Measurements from ENCODE around the gene NCCRP1. TPM values are rescaled to one million over a fixed set of nuclear protein-coding genes. Genes with fewer than 3 reads are reported as not detected.
"Not testable (repeated sequence)": the region's sequence is repeated elsewhere in the genome, so short reads cannot be mapped to it uniquely, and the experiment has no call there.

The NCCRP1 gene
- polyA plus RNA-seq, 1 experiment = 0.04 TPM

- no peak for DNase-seq (ENCODE audit: low read depth)
- TF ChIP-seq CTCF (IDR thresholded peaks at IDR 0.05; ENCODE audit: insufficient read depth, low read depth, low read length) = no peak
- POLR2A ChIA-PET = no interaction called here
Observed at GRCh38 chr19:39217094-39217493, 20.3 kb downstream of the NCCRP1 start.

GRCh38 chr19:39218230-39219007 lies 21.7 kb downstream of the NCCRP1 start:
- no peak overlapping the region for H3K4me3 ChIP-seq (ENCODE audit: low read depth, low read length)
- no peaks in the 10 kb centered on the region for H3K36me3 ChIP-seq (ENCODE audit: control insufficient read depth, insufficient read depth, low read length)
- ChIA-PET POLR2A (no interaction called here), CTCF (no interaction called here)
- TF ChIP-seq CTCF (IDR thresholded peaks at IDR 0.05; ENCODE audit: insufficient read depth, low read depth, low read length) = no peak
- DNase-seq (ENCODE audit: low read depth) = no peak
- 0 out of 2 replicates have a peak, but pooled peaks cover 2% of the 10 kb centered on the region for H3K27me3 ChIP-seq (ENCODE audit: control insufficient read depth, insufficient read depth, low read length)

More at GRCh38 chr19:39217094-39217493, 20.3 kb downstream of the NCCRP1 start:
- CTCF ChIA-PET = interaction anchor here (1.2 kb wide), 1 partner anchor 95 kb away, joined by 3 read pairs; no protein-coding TSS in a partner anchor
- Histone ChIP-seq H3K36me3 (ENCODE audit: control insufficient read depth, insufficient read depth, low read length) (no peaks in the 10 kb centered on the region), H3K27me3 (ENCODE audit: control insufficient read depth, insufficient read depth, low read length) (0 out of 2 replicates have a peak, but pooled peaks cover 2% of the 10 kb centered on the region), H3K4me3 (ENCODE audit: low read depth, low read length) (no peak overlapping the region)

GRCh38 chr19:39219108-39219507 lies 22.3 kb downstream of the NCCRP1 start:
- H3K4me3 ChIP-seq (ENCODE audit: low read depth, low read length); POLR2A ChIA-PET; H3K36me3 ChIP-seq (ENCODE audit: control insufficient read depth, insufficient read depth, low read length); CTCF ChIA-PET; H3K27me3 ChIP-seq (ENCODE audit: control insufficient read depth, insufficient read depth, low read length); DNase-seq (ENCODE audit: low read depth): not testable (repeated sequence)

- ChIA-PET CTCF (no interaction called here), POLR2A (no interaction called here)
- H3K36me3 ChIP-seq (ENCODE audit: control insufficient read depth, insufficient read depth, low read length) = no peaks in the 10 kb centered on the region
- no peak for TF ChIP-seq CTCF (IDR thresholded peaks at IDR 0.05; ENCODE audit: insufficient read depth, low read depth, low read length)
- no peak for DNase-seq (ENCODE audit: low read depth)
- H3K27me3 ChIP-seq (ENCODE audit: control insufficient read depth, insufficient read depth, low read length) = no peaks in the 10 kb centered on the region
- no peak overlapping the region for H3K4me3 ChIP-seq (ENCODE audit: low read depth, low read length)
Observed at GRCh38 chr19:39223703-39224279, 27.0 kb downstream of the NCCRP1 start.

GRCh38 chr19:39224910-39225309 lies 28.1 kb downstream of the NCCRP1 start:
- CTCF ChIA-PET = no interaction called here
- no peaks in the 10 kb centered on the region for H3K36me3 ChIP-seq (ENCODE audit: control insufficient read depth, insufficient read depth, low read length)
- no peak for DNase-seq (ENCODE audit: low read depth)
- no peak for TF ChIP-seq CTCF (IDR thresholded peaks at IDR 0.05; ENCODE audit: insufficient read depth, low read depth, low read length)
- no peak overlapping the region for H3K4me3 ChIP-seq (ENCODE audit: low read depth, low read length)
- H3K27me3 ChIP-seq (ENCODE audit: control insufficient read depth, insufficient read depth, low read length) = no peaks in the 10 kb centered on the region
- POLR2A ChIA-PET = no interaction called here

Data from BJ (cell line).